ENCODE measurements around the gene ADRM1.

Gene ADRM1

GRCh38 chr20:62327726-62328495 lies 25.1 kb downstream of the ADRM1 start:
- Histone ChIP-seq H3K27ac (ENCODE audit: low read depth, low read length) (no peak overlapping the region), H3K9ac (ENCODE audit: low read length) (no peak overlapping the region), H3K4me3 (ENCODE audit: low read depth, low read length) (no peak overlapping the region), H3K9me3 (ENCODE audit: control insufficient read depth, insufficient read depth, low read depth, low read length) (no peaks in the 10 kb centered on the region), H3K36me3 (ENCODE audit: control insufficient read depth, insufficient read depth, low read length) (peaks cover 99% of the 10 kb centered on the region), H3K27me3 (ENCODE audit: control insufficient read depth, insufficient read depth, low read length) (no peaks in the 10 kb centered on the region), H3K4me1 (ENCODE audit: control insufficient read depth, insufficient read depth, low read length) (no peaks in the 10 kb centered on the region)

GRCh38 chr20:62328684-62329388 lies 26.0 kb downstream of the ADRM1 start:
- H3K27ac ChIP-seq (ENCODE audit: low read depth, low read length): no peak overlapping the region
- no peaks in the 10 kb centered on the region for H3K27me3 ChIP-seq (ENCODE audit: control insufficient read depth, insufficient read depth, low read length)
- H3K4me3 ChIP-seq (ENCODE audit: low read depth, low read length): no peak overlapping the region
- no peak overlapping the region for H3K9ac ChIP-seq (ENCODE audit: low read length)
- no peaks in the 10 kb centered on the region for H3K4me1 ChIP-seq (ENCODE audit: control insufficient read depth, insufficient read depth, low read length)
- H3K36me3 ChIP-seq (ENCODE audit: control insufficient read depth, insufficient read depth, low read length): peaks cover 99% of the 10 kb centered on the region
- no peaks in the 10 kb centered on the region for H3K9me3 ChIP-seq (ENCODE audit: control insufficient read depth, insufficient read depth, low read depth, low read length)

- no peak overlapping the region for H3K4me3 ChIP-seq (ENCODE audit: low read depth, low read length)
- no peak overlapping the region for H3K9ac ChIP-seq (ENCODE audit: low read length)
- H3K4me1 ChIP-seq (ENCODE audit: control insufficient read depth, insufficient read depth, low read length): no peaks in the 10 kb centered on the region
- H3K27me3 ChIP-seq (ENCODE audit: control insufficient read depth, insufficient read depth, low read length): no peaks in the 10 kb centered on the region
- H3K9me3 ChIP-seq (ENCODE audit: control insufficient read depth, insufficient read depth, low read depth, low read length): no peaks in the 10 kb centered on the region
- H3K27ac ChIP-seq (ENCODE audit: low read depth, low read length): peak overlapping the region; percentile 41; the same call in 1 of the 2 replicates
- peaks cover 98% of the 10 kb centered on the region for H3K36me3 ChIP-seq (ENCODE audit: control insufficient read depth, insufficient read depth, low read length)
Measured at GRCh38 chr20:62329389-62330377, 26.9 kb downstream of the ADRM1 start.

DNA sequence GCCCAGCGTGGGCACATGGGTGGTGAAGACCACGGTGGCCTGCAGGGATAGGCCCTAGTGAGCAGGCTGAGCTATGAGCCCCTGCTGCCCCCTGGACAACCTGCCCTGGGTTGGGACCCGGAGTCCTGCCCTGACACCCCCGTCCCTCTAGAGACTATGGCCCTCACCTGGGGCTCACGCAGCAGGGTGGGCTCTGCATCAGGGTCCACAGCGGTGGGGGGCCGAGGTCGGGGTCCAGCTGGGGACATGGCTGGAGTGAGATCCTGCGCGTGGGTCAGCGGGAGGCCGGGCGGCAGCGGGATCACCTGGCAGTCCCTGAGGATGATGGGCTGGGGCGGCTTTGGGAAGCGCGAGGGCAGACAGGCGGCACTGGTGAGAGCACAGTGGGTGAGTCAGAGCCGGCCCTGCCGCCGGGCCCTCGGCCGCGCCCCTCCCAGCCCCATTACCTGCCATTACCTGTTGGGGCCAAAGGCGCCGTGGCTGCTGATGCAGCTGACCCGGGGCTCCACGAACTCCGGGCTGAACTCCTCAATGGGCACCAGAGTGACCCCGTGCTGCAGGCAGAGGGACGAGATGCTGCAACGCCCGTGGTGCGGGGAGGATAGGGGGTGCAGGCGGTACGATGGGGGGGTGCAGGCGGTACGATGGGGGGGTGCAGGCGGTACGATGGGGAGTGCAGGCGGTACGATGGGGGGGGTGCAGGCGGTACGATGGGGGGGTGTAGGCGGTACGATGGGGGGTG lies 27.9 kb downstream of the ADRM1 start:
- Histone ChIP-seq H3K4me3 (ENCODE audit: low read depth, low read length) (no peak overlapping the region), H3K27ac (ENCODE audit: low read depth, low read length) (no peak overlapping the region), H3K27me3 (ENCODE audit: control insufficient read depth, insufficient read depth, low read length) (no peaks in the 10 kb centered on the region), H3K9me3 (ENCODE audit: control insufficient read depth, insufficient read depth, low read depth, low read length) (no peaks in the 10 kb centered on the region), H3K4me1 (ENCODE audit: control insufficient read depth, insufficient read depth, low read length) (no peaks in the 10 kb centered on the region), H3K9ac (ENCODE audit: low read length) (no peak overlapping the region), H3K36me3 (ENCODE audit: control insufficient read depth, insufficient read depth, low read length) (peaks cover 96% of the 10 kb centered on the region)

DNA sequence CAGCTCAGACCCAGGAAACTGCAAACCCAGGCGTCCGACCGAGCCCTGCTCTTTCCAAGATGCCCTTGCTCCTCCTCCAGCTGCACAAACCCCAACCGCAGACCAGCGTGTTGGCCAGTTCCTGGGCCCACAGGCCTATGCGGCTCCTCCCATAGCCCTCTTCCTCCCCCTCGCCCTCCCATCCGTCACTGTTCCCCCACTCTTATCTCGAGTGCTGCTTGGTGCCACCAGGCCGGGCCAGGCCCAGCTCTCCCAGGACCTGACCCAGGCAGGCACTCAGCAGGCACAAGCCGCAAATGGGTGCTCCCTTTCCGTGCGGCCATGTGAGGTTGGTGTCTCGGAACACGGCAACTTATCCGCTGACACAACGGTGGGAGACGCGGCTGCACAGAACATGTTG lies 28.6 kb downstream of the ADRM1 start:
- no peaks in the 10 kb centered on the region for H3K9me3 ChIP-seq (ENCODE audit: control insufficient read depth, insufficient read depth, low read depth, low read length)
- H3K27ac ChIP-seq (ENCODE audit: low read depth, low read length): no peak overlapping the region
- H3K4me1 ChIP-seq (ENCODE audit: control insufficient read depth, insufficient read depth, low read length): no peaks in the 10 kb centered on the region
- no peak overlapping the region for H3K9ac ChIP-seq (ENCODE audit: low read length)
- no peaks in the 10 kb centered on the region for H3K27me3 ChIP-seq (ENCODE audit: control insufficient read depth, insufficient read depth, low read length)
- no peak overlapping the region for H3K4me3 ChIP-seq (ENCODE audit: low read depth, low read length)
- H3K36me3 ChIP-seq (ENCODE audit: control insufficient read depth, insufficient read depth, low read length): peaks cover 96% of the 10 kb centered on the region

DNA sequence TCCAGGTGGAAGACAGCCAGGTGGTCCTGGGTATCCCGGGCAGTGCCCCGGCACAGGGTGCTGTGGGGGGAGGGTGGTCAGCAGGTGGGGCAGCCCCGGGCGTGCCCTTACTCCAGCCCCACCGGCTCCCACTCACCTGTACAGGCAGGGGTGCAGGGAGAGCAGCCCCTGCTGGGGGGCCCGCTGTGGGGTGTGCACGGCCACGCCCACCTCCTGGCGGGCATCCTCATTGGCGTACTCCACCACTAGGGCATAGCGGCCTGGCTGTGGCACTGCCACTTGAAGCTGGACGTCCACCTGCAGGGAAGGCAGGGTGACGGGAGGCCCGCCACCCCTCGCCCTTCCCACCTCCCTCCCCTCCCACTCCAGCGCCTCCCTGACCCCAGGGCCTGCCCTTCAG lies 29.6 kb downstream of the ADRM1 start:
- Histone ChIP-seq H3K36me3 (ENCODE audit: control insufficient read depth, insufficient read depth, low read length) (peaks cover 96% of the 10 kb centered on the region), H3K9ac (ENCODE audit: low read length) (no peak overlapping the region), H3K27ac (ENCODE audit: low read depth, low read length) (no peak overlapping the region), H3K4me3 (ENCODE audit: low read depth, low read length) (no peak overlapping the region), H3K9me3 (ENCODE audit: control insufficient read depth, insufficient read depth, low read depth, low read length) (no peaks in the 10 kb centered on the region), H3K4me1 (ENCODE audit: control insufficient read depth, insufficient read depth, low read length) (no peaks in the 10 kb centered on the region), H3K27me3 (ENCODE audit: control insufficient read depth, insufficient read depth, low read length) (no peaks in the 10 kb centered on the region)

- Histone ChIP-seq H3K9me3 (ENCODE audit: control insufficient read depth, insufficient read depth, low read depth, low read length) (no peaks in the 10 kb centered on the region), H3K4me3 (ENCODE audit: low read depth, low read length) (no peak overlapping the region), H3K9ac (ENCODE audit: low read length) (no peak overlapping the region), H3K4me1 (ENCODE audit: control insufficient read depth, insufficient read depth, low read length) (no peaks in the 10 kb centered on the region), H3K27ac (ENCODE audit: low read depth, low read length) (no peak overlapping the region), H3K36me3 (ENCODE audit: control insufficient read depth, insufficient read depth, low read length) (peaks cover 96% of the 10 kb centered on the region), H3K27me3 (ENCODE audit: control insufficient read depth, insufficient read depth, low read length) (no peaks in the 10 kb centered on the region)
Measured at GRCh38 chr20:62332989-62333819, 30.4 kb downstream of the ADRM1 start.

GRCh38 chr20:62333820-62334595 lies 31.2 kb downstream of the ADRM1 start:
- Histone ChIP-seq H3K27ac (ENCODE audit: low read depth, low read length) (no peak overlapping the region), H3K4me3 (ENCODE audit: low read depth, low read length) (no peak overlapping the region), H3K9me3 (ENCODE audit: control insufficient read depth, insufficient read depth, low read depth, low read length) (no peaks in the 10 kb centered on the region), H3K36me3 (ENCODE audit: control insufficient read depth, insufficient read depth, low read length) (peaks cover 93% of the 10 kb centered on the region), H3K9ac (ENCODE audit: low read length) (no peak overlapping the region), H3K4me1 (ENCODE audit: control insufficient read depth, insufficient read depth, low read length) (no peaks in the 10 kb centered on the region), H3K27me3 (ENCODE audit: control insufficient read depth, insufficient read depth, low read length) (no peaks in the 10 kb centered on the region)

GRCh38 chr20:62334881-62335280 lies 32.1 kb downstream of the ADRM1 start:
- H3K36me3 ChIP-seq (ENCODE audit: control insufficient read depth, insufficient read depth, low read length): peaks cover 90% of the 10 kb centered on the region

More at GRCh38 chr20:62334881-62335280, 32.1 kb downstream of the ADRM1 start:
- H3K27ac ChIP-seq (ENCODE audit: low read depth, low read length): no peak overlapping the region
- H3K4me1 ChIP-seq (ENCODE audit: control insufficient read depth, insufficient read depth, low read length): no peaks in the 10 kb centered on the region
- no peak overlapping the region for H3K9ac ChIP-seq (ENCODE audit: low read length)
- no peaks in the 10 kb centered on the region for H3K9me3 ChIP-seq (ENCODE audit: control insufficient read depth, insufficient read depth, low read depth, low read length)
- H3K4me3 ChIP-seq (ENCODE audit: low read depth, low read length): no peak overlapping the region
- H3K27me3 ChIP-seq (ENCODE audit: control insufficient read depth, insufficient read depth, low read length): no peaks in the 10 kb centered on the region

Measured in HUES6 (cell line).